Astrocyte (in vitro differentiated cells and primary cell): Measurements from ENCODE around the gene TTF2. TPM values are rescaled to one million over a fixed set of nuclear protein-coding genes. Genes with fewer than 3 reads are reported as not detected.
A peak's percentile ranks its signal among the peaks of the same experiment; 100 is the strongest.

Source experiments
- DNase-seq: peaks from one replicate; pipeline ENCODE4 v3.0.0-alpha.2; 2010; ENCODE audit warnings: low read depth
- FAIRE-seq: peaks from 2 replicates; lab custom pipeline; 2011; peaks lifted over from hg19 to GRCh38; lab: Jason Lieb, UNC
- H2AFZ ChIP-seq: 2 replicates; pipeline ENCODE4 v1.6.0; 2012; ENCODE audit warnings: low read depth, low read length, inconsistent platforms
- H3K27ac ChIP-seq: 2 replicates; pipeline ENCODE4 v1.5.1; 2011; ENCODE audit warnings: low read depth, low read length, inconsistent platforms
- H3K27me3 ChIP-seq: 2 replicates; pipeline ENCODE4 v1.6.0; 2011; ENCODE audit warnings: low read length, inconsistent platforms; ENCODE audit not compliant: insufficient read depth
- H3K36me3 ChIP-seq: 2 replicates; pipeline ENCODE4 v1.5.1; 2011; ENCODE audit warnings: low read length, inconsistent platforms; ENCODE audit not compliant: insufficient read depth
- H3K4me1 ChIP-seq: 2 replicates; pipeline ENCODE4 v1.5.1; 2011; ENCODE audit warnings: low read length, inconsistent platforms; ENCODE audit not compliant: insufficient read depth
- H3K4me2 ChIP-seq: 2 replicates; pipeline ENCODE4 v1.6.0; 2012; ENCODE audit warnings: low read length, inconsistent platforms
- H3K4me3 ChIP-seq: 2 replicates; pipeline ENCODE4 v1.5.1; 2011; ENCODE audit warnings: low read depth, mild to moderate bottlenecking, low read length, inconsistent platforms; ENCODE audit not compliant: insufficient read depth
- H3K79me2 ChIP-seq: 2 replicates; pipeline ENCODE4 v1.6.0; 2012; ENCODE audit warnings: mild to moderate bottlenecking, low read length, inconsistent platforms; ENCODE audit not compliant: insufficient read depth
- H3K9ac ChIP-seq: 2 replicates; pipeline ENCODE4 v1.6.0; 2012; ENCODE audit warnings: mild to moderate bottlenecking, low read length, inconsistent platforms
- H3K9me3 ChIP-seq: 2 replicates; pipeline ENCODE4 v1.5.1; 2012; ENCODE audit warnings: low read depth, mild to moderate bottlenecking, low read length, inconsistent platforms; ENCODE audit not compliant: insufficient read depth
- H4K20me1 ChIP-seq: 2 replicates; pipeline ENCODE4 v1.6.0; 2012; ENCODE audit warnings: low read length, inconsistent platforms; ENCODE audit not compliant: insufficient read depth
- H3K27ac Mint-ChIP-seq: one replicate; pipeline ENCODE4 v1.8.0; 2021; ENCODE audit warnings: mild to moderate bottlenecking, mixed read lengths; ENCODE audit not compliant: unreplicated experiment
- H3K27me3 Mint-ChIP-seq: one replicate; pipeline ENCODE4 v1.8.0; 2021; ENCODE audit warnings: low read depth, mixed read lengths; ENCODE audit not compliant: unreplicated experiment
- H3K36me3 Mint-ChIP-seq: one replicate; pipeline ENCODE4 v1.8.0; 2021; ENCODE audit warnings: low read depth, mixed read lengths; ENCODE audit not compliant: unreplicated experiment
- H3K4me1 Mint-ChIP-seq: one replicate; pipeline ENCODE4 v1.8.0; 2021; ENCODE audit warnings: low read depth, mixed read lengths; ENCODE audit not compliant: unreplicated experiment
- H3K4me3 Mint-ChIP-seq: one replicate; pipeline ENCODE4 v1.8.0; 2021; ENCODE audit warnings: mild to moderate bottlenecking, moderate library complexity, mixed read lengths; ENCODE audit not compliant: unreplicated experiment
- H3K9me3 Mint-ChIP-seq: one replicate; pipeline ENCODE4 v1.8.0; 2021; ENCODE audit warnings: mild to moderate bottlenecking, mixed read lengths; ENCODE audit not compliant: unreplicated experiment
- CTCF ChIP-seq: IDR thresholded peaks from 2 replicates; pipeline ENCODE4 v1.5.1; 2011; ENCODE audit warnings: low read depth, mild to moderate bottlenecking, inconsistent platforms, low read length, moderate library complexity; ENCODE audit not compliant: insufficient read depth
- EZH2 ChIP-seq: IDR thresholded peaks from 2 replicates; pipeline ENCODE4 v1.6.1; 2012; ENCODE audit warnings: mild to moderate bottlenecking, low read length, inconsistent platforms; ENCODE audit not compliant: insufficient read depth
- total RNA-seq: library from RNA; stranded (reverse); gene quantifications from 2 replicates; pipeline ENCODE4 v1.2.1, GENCODE V29; 2021

The TTF2 gene
- total RNA-seq, 1 donor from 2014 or later, result 23.4 TPM

- H3K79me2 ChIP-seq, result no peaks in the 10 kb centered on the region
- no peak for FAIRE-seq
- TF ChIP-seq CTCF (no peak), EZH2 (no peak)
- H3K4me2 ChIP-seq, result no peak overlapping the region
- H3K9me3 ChIP-seq, result no peaks in the 10 kb centered on the region
- no peak overlapping the region for H3K27ac ChIP-seq
- Mint-ChIP-seq H3K4me1 (peaks cover 24% of the 10 kb centered on the region), H3K36me3 (peaks cover 2% of the 10 kb centered on the region), H3K4me3 (no peak overlapping the region), H3K27ac (no peak overlapping the region), H3K27me3 (no peaks in the 10 kb centered on the region), H3K9me3 (no peaks in the 10 kb centered on the region)
- no peaks in the 10 kb centered on the region for H3K36me3 ChIP-seq
- no peaks in the 10 kb centered on the region for H3K27me3 ChIP-seq
- peaks cover 14% of the 10 kb centered on the region for H3K4me1 ChIP-seq
- no peak overlapping the region for H3K4me3 ChIP-seq
- no peak overlapping the region for H2AFZ ChIP-seq
- H3K9ac ChIP-seq, result no peak overlapping the region
- DNase-seq, result peak; percentile 30
- H4K20me1 ChIP-seq, result no peaks in the 10 kb centered on the region
These were observed 42.5 kb upstream of the TTF2 start for GRCh38 chr1:117017648-117018047.

- H3K27me3 Mint-ChIP-seq, result no peaks in the 10 kb centered on the region
- no peak for DNase-seq
- Histone ChIP-seq H4K20me1 (no peaks in the 10 kb centered on the region), H3K27ac (no peak overlapping the region), H3K36me3 (no peaks in the 10 kb centered on the region), H3K9ac (no peak overlapping the region), H2AFZ (no peak overlapping the region), H3K79me2 (no peaks in the 10 kb centered on the region), H3K27me3 (no peaks in the 10 kb centered on the region), H3K4me1 (peaks cover 7% of the 10 kb centered on the region), H3K4me2 (no peak overlapping the region), H3K9me3 (no peaks in the 10 kb centered on the region), H3K4me3 (no peak overlapping the region)
- H3K4me1 Mint-ChIP-seq, result peaks cover 14% of the 10 kb centered on the region
- no peak for FAIRE-seq
- H3K36me3 Mint-ChIP-seq, result peaks cover 2% of the 10 kb centered on the region
- no peak overlapping the region for H3K27ac Mint-ChIP-seq
- no peaks in the 10 kb centered on the region for H3K9me3 Mint-ChIP-seq
- no peak overlapping the region for H3K4me3 Mint-ChIP-seq
- TF ChIP-seq EZH2, result no peak
- no peak for TF ChIP-seq CTCF
These were observed 39.5 kb upstream of the TTF2 start for GRCh38 chr1:117020526-117021156.

- Histone ChIP-seq H3K27me3 (no peaks in the 10 kb centered on the region), H3K9me3 (no peaks in the 10 kb centered on the region), H3K4me1 (peaks cover 7% of the 10 kb centered on the region), H3K4me3 (no peak overlapping the region), H3K4me2 (no peak overlapping the region), H3K36me3 (no peaks in the 10 kb centered on the region), H2AFZ (no peak overlapping the region), H3K27ac (no peak overlapping the region), H3K9ac (no peak overlapping the region), H4K20me1 (no peaks in the 10 kb centered on the region), H3K79me2 (no peaks in the 10 kb centered on the region)
- Mint-ChIP-seq H3K27ac (no peak overlapping the region), H3K36me3 (peaks cover 2% of the 10 kb centered on the region), H3K4me1 (peaks cover 22% of the 10 kb centered on the region), H3K9me3 (no peaks in the 10 kb centered on the region), H3K27me3 (no peaks in the 10 kb centered on the region), H3K4me3 (no peak overlapping the region)
- no peak for DNase-seq
- TF ChIP-seq EZH2 (no peak), CTCF (no peak)
- FAIRE-seq, result no peak
These were observed 38.0 kb upstream of the TTF2 start for GRCh38 chr1:117022114-117022513.
